Omental fat pad (tissue), 4 donors: Measurements from ENCODE around the gene TMEM178A. TPM values are rescaled to one million over a fixed set of nuclear protein-coding genes. Genes with fewer than 3 reads are reported as not detected.

Experiments
- ATAC-seq: fragments of 150-250 bp; one replicate; pipeline ENCODE4 v1.9.1; 2016; ENCODE audit warnings: mild to moderate bottlenecking, moderate library complexity; ENCODE audit not compliant: low FRiP score
- DNase-seq: peaks from one replicate; pipeline ENCODE4 v3.0.0-alpha.2; 2019; ENCODE audit warnings: low spot score
- CTCF ChIP-seq, 3 donors: fragments of 450-650 bp; IDR thresholded peaks; one replicate each; pipeline ENCODE4 v1.5.1; 2016 to 2017; ENCODE audit warnings: antibody characterized with exemption in 3 of 3, mild to moderate bottlenecking in 3 of 3, moderate library complexity in 2 of 3
- total RNA-seq, 4 donors: library from RNA; depleted of rRNA; stranded (reverse); fragments of >200 nt; gene quantifications; one replicate each; pipeline ENCODE4 v1.1.0, GENCODE V29; 2016

The TMEM178A gene
- total RNA-seq, 4 donors from 2014 or later, result 1.6 to 2.0 (median 1.8) TPM

GRCh38 chr2:39696838-39697237 lies 31.1 kb downstream of the TMEM178A start:
- no peak for TF ChIP-seq CTCF (IDR thresholded peaks at IDR 0.05)
- DNase-seq (no peak), ATAC-seq (no peak)

GRCh38 chr2:39697454-39697853 lies 31.7 kb downstream of the TMEM178A start:
- no peak for ATAC-seq
- DNase-seq, result no peak
- TF ChIP-seq CTCF (IDR thresholded peaks at IDR 0.05), result no peak

GRCh38 chr2:39701137-39701536 lies 35.4 kb downstream of the TMEM178A start:
- DNase-seq, result no peak
- no peak for TF ChIP-seq CTCF (IDR thresholded peaks at IDR 0.05)
- ATAC-seq, result no peak

- DNase-seq, result no peak
- ATAC-seq, result no peak
- TF ChIP-seq CTCF (IDR thresholded peaks at IDR 0.05), result no peak
Observed at GRCh38 chr2:39703181-39703872, 37.6 kb downstream of the TMEM178A start.

GRCh38 chr2:39704540-39704939 lies 38.8 kb downstream of the TMEM178A start:
- ATAC-seq (no peak), DNase-seq (no peak)
- TF ChIP-seq CTCF (IDR thresholded peaks at IDR 0.05), result no peak

GRCh38 chr2:39705638-39706037 lies 39.9 kb downstream of the TMEM178A start:
- no peak for ATAC-seq
- no peak for DNase-seq
- TF ChIP-seq CTCF (IDR thresholded peaks at IDR 0.05), result no peak

- ATAC-seq (no peak), DNase-seq (no peak)
- TF ChIP-seq CTCF (IDR thresholded peaks at IDR 0.05), result no peak
Observed at GRCh38 chr2:39706312-39706711, 40.6 kb downstream of the TMEM178A start.
